Esophagus (tissue), 2 donors: Measurements from ENCODE around the gene PKIB. TPM values are rescaled to one million over a fixed set of nuclear protein-coding genes. Genes with fewer than 3 reads are reported as not detected.

Source experiments
- H3K27ac ChIP-seq, 2 donors: one replicate each; pipeline ENCODE4 v1.5.1; 2013; ENCODE audit warnings: low read depth in 2 of 2, mild to moderate bottlenecking in 2 of 2, inconsistent platforms in 1 of 2, low read length in 1 of 2, moderate library complexity in 1 of 2
- H3K27me3 ChIP-seq, 2 donors: one replicate each; pipeline ENCODE4 v1.6.1; 2013; ENCODE audit warnings: low read length in 2 of 2, control low read depth in 1 of 2, mild to moderate bottlenecking in 1 of 2; ENCODE audit not compliant: insufficient read depth in 2 of 2, control insufficient read depth in 1 of 2
- H3K36me3 ChIP-seq, 2 donors: one replicate each; pipeline ENCODE4 v1.6.1; 2013; ENCODE audit warnings: low read length in 1 of 2; ENCODE audit not compliant: control insufficient read depth in 2 of 2, insufficient read depth in 2 of 2
- H3K4me1 ChIP-seq, 2 donors: one replicate each; pipeline ENCODE4 v1.6.1; 2013; ENCODE audit warnings: low read length in 1 of 2; ENCODE audit not compliant: control insufficient read depth in 2 of 2, insufficient read depth in 2 of 2
- H3K4me3 ChIP-seq, 2 donors: one replicate each; pipeline ENCODE4 v1.5.1; 2013; ENCODE audit warnings: low read length in 2 of 2, mild to moderate bottlenecking in 2 of 2, low read depth in 1 of 2, moderate library complexity in 1 of 2
- H3K9me3 ChIP-seq, 2 donors: one replicate each; pipeline ENCODE4 v1.6.1; 2013; ENCODE audit warnings: mild to moderate bottlenecking in 2 of 2, low read depth in 1 of 2, low read length in 1 of 2, moderate library complexity in 1 of 2; ENCODE audit not compliant: control insufficient read depth in 2 of 2, insufficient read depth in 1 of 2
- WGBS, 2 donors: extraction: QIAGEN DNeasy Blood & Tissue Kit; methylation state at CpG; one replicate each; pipeline ENCODE4 v1.1.7; 2013; 5-methylcytosine and 5-hydroxymethylcytosine counted together
- polyA plus RNA-seq, 2 donors: library from polyadenylated mRNA; stranded (reverse); fragments of 200-250 nt; gene quantifications; one replicate each; pipeline ENCODE4 v1.2.3, GENCODE V29; 2013
- donor health status: healthy with polysubstance abuse.
- donor health status: Bipolar disorder and iron deficiency.

The PKIB gene
- polyA plus RNA-seq, 2 donors = 3.5 to 4.2 TPM

- no peaks in the 10 kb centered on the region for H3K36me3 ChIP-seq
- no peak overlapping the region for H3K27ac ChIP-seq
- no peaks in the 10 kb centered on the region for H3K4me1 ChIP-seq
- 92 to 95% methylated on average over 2 of the region's 2 CpGs for WGBS, 2 donors
- H3K27me3 ChIP-seq = no peaks in the 10 kb centered on the region
- H3K4me3 ChIP-seq = no peak overlapping the region
- H3K9me3 ChIP-seq = no peaks in the 10 kb centered on the region
Measured at GRCh38 chr6:122652431-122652830, 42.2 kb downstream of the PKIB start.

- Histone ChIP-seq H3K36me3 (no peaks in the 10 kb centered on the region), H3K9me3 (no peaks in the 10 kb centered on the region), H3K4me3 (no peak overlapping the region), H3K4me1 (no peaks in the 10 kb centered on the region), H3K27ac (no peak overlapping the region), H3K27me3 (no peaks in the 10 kb centered on the region)
- WGBS, 2 donors = 39 to 51% methylated on average over 2 of the region's 2 CpGs
Measured at GRCh38 chr6:122653094-122653493, 42.9 kb downstream of the PKIB start.

- 64 to 87% methylated on average over 2 of the region's 2 CpGs for WGBS, 2 donors
- H3K27me3 ChIP-seq = no peaks in the 10 kb centered on the region
- H3K4me3 ChIP-seq = no peak overlapping the region
- H3K36me3 ChIP-seq = no peaks in the 10 kb centered on the region
- no peak overlapping the region for H3K27ac ChIP-seq
- no peaks in the 10 kb centered on the region for H3K4me1 ChIP-seq
- no peaks in the 10 kb centered on the region for H3K9me3 ChIP-seq
Measured at GRCh38 chr6:122654012-122654411, 43.8 kb downstream of the PKIB start.

GRCh38 chr6:122657601-122658000 is 47.4 kb downstream of the PKIB start:
- Histone ChIP-seq H3K4me1 (no peaks in the 10 kb centered on the region), H3K9me3 (no peaks in the 10 kb centered on the region)

GRCh38 chr6:122660296-122660695 is 50.1 kb downstream of the PKIB start:
- no peaks in the 10 kb centered on the region for H3K4me1 ChIP-seq
- 55 to 62% methylated on average over 3 of the region's 3 CpGs for WGBS, 2 donors
- no peak overlapping the region for H3K27ac ChIP-seq
- H3K9me3 ChIP-seq = no peaks in the 10 kb centered on the region
- no peaks in the 10 kb centered on the region for H3K27me3 ChIP-seq
- no peaks in the 10 kb centered on the region for H3K36me3 ChIP-seq
- no peak overlapping the region for H3K4me3 ChIP-seq

More at GRCh38 chr6:122657601-122658000, 47.4 kb downstream of the PKIB start:
- Histone ChIP-seq H3K36me3 (no peaks in the 10 kb centered on the region), H3K4me3 (no peak overlapping the region), H3K27ac (no peak overlapping the region), H3K27me3 (no peaks in the 10 kb centered on the region)
- whole genome bisulfite sequencing, 2 donors = 61 to 85% methylated on average over 1 of the region's 1 CpG

- Histone ChIP-seq H3K27ac (no peak overlapping the region), H3K36me3 (no peaks in the 10 kb centered on the region), H3K4me1 (no peaks in the 10 kb centered on the region), H3K9me3 (no peaks in the 10 kb centered on the region), H3K27me3 (no peaks in the 10 kb centered on the region), H3K4me3 (no peak overlapping the region)
Measured at GRCh38 chr6:122663981-122664380, 53.8 kb downstream of the PKIB start.

GRCh38 chr6:122665929-122666328 is 55.7 kb downstream of the PKIB start:
- H3K4me3 ChIP-seq = no peak overlapping the region
- H3K9me3 ChIP-seq = no peaks in the 10 kb centered on the region
- WGBS, 2 donors = 80 to 81% methylated on average over 4 of the region's 4 CpGs
- H3K4me1 ChIP-seq = no peaks in the 10 kb centered on the region
- no peaks in the 10 kb centered on the region for H3K36me3 ChIP-seq
- no peak overlapping the region for H3K27ac ChIP-seq
- H3K27me3 ChIP-seq = no peaks in the 10 kb centered on the region

GRCh38 chr6:122666418-122666817 is 56.2 kb downstream of the PKIB start:
- WGBS, 2 donors = 92 to 95% methylated on average over 2 of the region's 2 CpGs
- H3K36me3 ChIP-seq = no peaks in the 10 kb centered on the region
- H3K4me3 ChIP-seq = no peak overlapping the region
- H3K27me3 ChIP-seq = no peaks in the 10 kb centered on the region
- no peak overlapping the region for H3K27ac ChIP-seq
- H3K4me1 ChIP-seq = no peaks in the 10 kb centered on the region
- H3K9me3 ChIP-seq = no peaks in the 10 kb centered on the region

- Histone ChIP-seq H3K4me3 (no peak overlapping the region), H3K9me3 (no peaks in the 10 kb centered on the region), H3K27me3 (no peaks in the 10 kb centered on the region), H3K36me3 (no peaks in the 10 kb centered on the region), H3K27ac (no peak overlapping the region), H3K4me1 (no peaks in the 10 kb centered on the region)
- 44 to 49% methylated on average over 2 of the region's 2 CpGs for WGBS, 2 donors
Measured at GRCh38 chr6:122669418-122669817, 59.2 kb downstream of the PKIB start.

GRCh38 chr6:122669868-122670267 is 59.7 kb downstream of the PKIB start:
- H3K9me3 ChIP-seq = no peaks in the 10 kb centered on the region
- no peaks in the 10 kb centered on the region for H3K36me3 ChIP-seq
- WGBS, 2 donors = 90 to 91% methylated on average over 3 of the region's 3 CpGs

More at GRCh38 chr6:122669868-122670267, 59.7 kb downstream of the PKIB start:
- no peak overlapping the region for H3K27ac ChIP-seq
- H3K4me3 ChIP-seq = no peak overlapping the region
- no peaks in the 10 kb centered on the region for H3K27me3 ChIP-seq
- H3K4me1 ChIP-seq = no peaks in the 10 kb centered on the region
